ENCODE results near the gene APBB2.

Gene APBB2

GRCh38 chr4:41102414-41103092, 111.8 kb downstream of the APBB2 start:
- DNase-seq (ENCODE audit: low spot score), result no peak

- no peak for DNase-seq (ENCODE audit: low spot score)
Observed at GRCh38 chr4:41098093-41099048, 116.0 kb downstream of the APBB2 start.

GRCh38 chr4:41095973-41096372, 118.4 kb downstream of the APBB2 start:
- no peak for DNase-seq (ENCODE audit: low spot score)

- DNase-seq (ENCODE audit: low spot score), result no peak
Observed at GRCh38 chr4:41095192-41095872, 119.0 kb downstream of the APBB2 start.

GRCh38 chr4:41092128-41092527, 122.2 kb downstream of the APBB2 start:
- no peak for DNase-seq (ENCODE audit: low spot score)

GRCh38 chr4:41081847-41082246, 132.5 kb downstream of the APBB2 start:
- DNase-seq (ENCODE audit: low spot score), result no peak

GRCh38 chr4:41080976-41081375, 133.4 kb downstream of the APBB2 start:
- DNase-seq (ENCODE audit: low spot score), result no peak

GRCh38 chr4:41079881-41080560, 134.3 kb downstream of the APBB2 start:
- DNase-seq (ENCODE audit: low spot score), result no peak

GRCh38 chr4:41077628-41078027, 136.7 kb downstream of the APBB2 start:
- no peak for DNase-seq (ENCODE audit: low spot score)

- no peak for DNase-seq (ENCODE audit: low spot score)
Observed at GRCh38 chr4:41076481-41076880, 137.9 kb downstream of the APBB2 start.

- no peak for DNase-seq (ENCODE audit: low spot score)
Observed at GRCh38 chr4:41074215-41074614, 140.1 kb downstream of the APBB2 start.

- no peak for DNase-seq (ENCODE audit: low spot score)
Observed at GRCh38 chr4:41072021-41072777, 142.1 kb downstream of the APBB2 start.

- no peak for DNase-seq (ENCODE audit: low spot score)
Observed at GRCh38 chr4:41070516-41071281, 143.6 kb downstream of the APBB2 start.

- no peak for DNase-seq (ENCODE audit: low spot score)
Observed at GRCh38 chr4:41069838-41070237, 144.5 kb downstream of the APBB2 start.

- DNase-seq (ENCODE audit: low spot score), result no peak
Observed at GRCh38 chr4:41069257-41069656, 145.1 kb downstream of the APBB2 start.

- no peak for DNase-seq (ENCODE audit: low spot score)
Observed at GRCh38 chr4:41067369-41067768, 147.0 kb downstream of the APBB2 start.

- DNase-seq (ENCODE audit: low spot score), result no peak
Observed at GRCh38 chr4:41066049-41066448, 148.3 kb downstream of the APBB2 start.

- no peak for DNase-seq (ENCODE audit: low spot score)
Observed at GRCh38 chr4:41065434-41066006, 148.8 kb downstream of the APBB2 start.

GRCh38 chr4:41064953-41065352, 149.4 kb downstream of the APBB2 start:
- no peak for DNase-seq (ENCODE audit: low spot score)

- DNase-seq (ENCODE audit: low spot score), result no peak
Observed at GRCh38 chr4:41061482-41062185, 152.7 kb downstream of the APBB2 start.
